HepG2 (cell line): ENCODE results near the gene SPRYD3. TPM values are rescaled to one million over a fixed set of nuclear protein-coding genes. Genes with fewer than 3 reads are reported as not detected.

Experiments used
- CBFB ChIP-seq: sonication (generic); formaldehyde crosslinking; IDR thresholded peaks from 2 replicates; pipeline ENCODE4 v1.4.0; 2020; ENCODE audit warnings: missing genetic modification reagents
- E2F1 ChIP-seq: sonication (generic); formaldehyde crosslinking; IDR thresholded peaks from 2 replicates; pipeline ENCODE4 v1.5.0; 2020; ENCODE audit warnings: missing genetic modification reagents
- ELF3 ChIP-seq: IDR thresholded peaks from 2 replicates; pipeline ENCODE4 v1.6.1; 2016; ENCODE audit warnings: missing genetic modification reagents, missing compliant biosample characterization
- GMEB2 ChIP-seq: IDR thresholded peaks from 2 replicates; pipeline ENCODE4 v1.6.1; 2016; ENCODE audit warnings: missing biosample characterization, missing genetic modification reagents, low read depth
- KIAA2018 ChIP-seq: sonication (generic); formaldehyde crosslinking; IDR thresholded peaks from 2 replicates; pipeline ENCODE4 v1.5.0; 2020; ENCODE audit warnings: mild to moderate bottlenecking, missing genetic modification reagents, borderline replicate concordance
- NRL ChIP-seq: sonication (generic); formaldehyde crosslinking; IDR thresholded peaks from 2 replicates; pipeline ENCODE4 v1.5.0; 2020; ENCODE audit warnings: missing genetic modification reagents, mild to moderate bottlenecking, moderate library complexity, borderline replicate concordance
- ZBTB3 ChIP-seq: sonication (generic); formaldehyde crosslinking; IDR thresholded peaks from 2 replicates; pipeline ENCODE4 v1.4.0; 2020; ENCODE audit warnings: low read depth, mild to moderate bottlenecking, moderate library complexity, missing genetic modification reagents, borderline replicate concordance
- ZBTB7A ChIP-seq: sonication (generic); formaldehyde crosslinking; IDR thresholded peaks from 2 replicates; pipeline ENCODE4 v1.8.0; 2022; ENCODE audit warnings: mild to moderate bottlenecking, missing genetic modification reagents
- ZNF260 ChIP-seq: sonication (generic); formaldehyde crosslinking; IDR thresholded peaks from 2 replicates; pipeline ENCODE4 v1.4.0; 2020; ENCODE audit warnings: missing genetic modification reagents, low read depth, mild to moderate bottlenecking, borderline replicate concordance
- ZNF343 ChIP-seq: sonication (generic); formaldehyde crosslinking; IDR thresholded peaks from 2 replicates; pipeline ENCODE4 v1.4.0; 2020; ENCODE audit warnings: mild to moderate bottlenecking, missing genetic modification reagents
- ZNF446 ChIP-seq: sonication (generic); formaldehyde crosslinking; IDR thresholded peaks from 2 replicates; pipeline ENCODE4 v1.5.0; 2020; ENCODE audit warnings: mild to moderate bottlenecking, missing genetic modification reagents
- ZNF772 ChIP-seq: sonication (generic); formaldehyde crosslinking; IDR thresholded peaks from 2 replicates; pipeline ENCODE4 v1.5.0; 2020; ENCODE audit warnings: mild to moderate bottlenecking, missing genetic modification reagents
- polyA plus RNA-seq, 8 experiments: library from polyadenylated mRNA; depleted of rRNA in 3 of 8; stranded (reverse) in 7 of 8; unstranded in 1 of 8; fragments of >200 nt; fragmentation: Illumina TruSeq in 4 of 8; extraction: Trizol in 4 of 8; gene quantifications; 2 replicates each; pipeline versions ENCODE4 v1.2.1 to v1.2.3, GENCODE V29; 2011 to 2016; ENCODE audit warnings: low read depth in 4 of 8, missing spikeins in 1 of 8, mixed read lengths in 1 of 8; ENCODE audit not compliant: insufficient read depth in 1 of 8
- total RNA-seq, 5 experiments: library from RNA; depleted of rRNA; stranded (reverse); fragments of >200 nt; fragmentation: Illumina TruSeq; extraction: Trizol; gene quantifications; 2 replicates each; pipeline ENCODE4 v1.2.3, GENCODE V29; 2016; ENCODE audit warnings: low read depth in 1 of 5

SPRYD3 gene
- total and polyA plus RNA-seq, 2 of the 13 experiments (the other 11 are each of a cell fraction or from before 2014, with no cell fraction given), result 9.0 to 9.2 TPM

GRCh38 chr12:53051058-53051880 is 27.9 kb downstream of the SPRYD3 start (continued):
- TF ChIP-seq E2F1 (CRISPR knock-in tag), result no peak
- peak; percentile 7; the same call in 1 of the 2 replicates for TF ChIP-seq ZBTB7A (CRISPR knock-in tag)
- TF ChIP-seq ZNF343, result no peak
- no peak for TF ChIP-seq CBFB (CRISPR knock-in tag)
- no peak for TF ChIP-seq KIAA2018 (CRISPR knock-in tag)
- no peak for TF ChIP-seq ZNF260
- TF ChIP-seq NRL (CRISPR knock-in tag), result no peak
- TF ChIP-seq ELF3 (CRISPR knock-in tag), result peak; percentile 54; the same call in 1 of the 2 replicates
- TF ChIP-seq ZBTB3, result no peak
- TF ChIP-seq ZNF446 (CRISPR knock-in tag), result no peak
- TF ChIP-seq GMEB2, result no peak
- peak; percentile 68; the same call in 1 of the 2 replicates for TF ChIP-seq ZNF772 (CRISPR knock-in tag)
